ENCODE results near the gene ABCG1.

Gene ABCG1

DNA sequence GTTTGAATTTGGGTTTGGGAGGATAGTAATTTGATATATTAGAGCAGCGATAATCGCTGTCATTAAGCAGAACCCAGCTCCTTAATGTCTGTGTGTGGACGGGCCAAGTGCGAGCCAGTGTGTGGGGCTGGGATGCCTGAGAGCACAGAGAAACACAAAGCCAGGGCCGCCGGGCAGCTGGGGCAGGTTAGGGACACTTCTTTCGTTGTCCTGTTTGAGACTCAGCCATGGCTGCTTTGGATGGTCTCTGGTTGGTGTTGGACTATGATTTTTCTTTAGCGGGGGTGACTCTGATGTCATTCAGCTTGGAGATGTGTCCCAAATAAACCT is 33.4 kb downstream of the ABCG1 start:
- DNase-seq (ENCODE audit: low read depth), result no peak
- TF ChIP-seq CTCF (IDR thresholded peaks at IDR 0.05; ENCODE audit: insufficient read depth, low read depth, low read length, missing control alignments), result no peak
- H3K4me3 ChIP-seq (ENCODE audit: low read length), result no peak overlapping the region

GRCh38 chr21:42252778-42253340 is 33.9 kb downstream of the ABCG1 start:
- TF ChIP-seq CTCF (IDR thresholded peaks at IDR 0.05; ENCODE audit: insufficient read depth, low read depth, low read length, missing control alignments), result no peak
- no peak overlapping the region for H3K4me3 ChIP-seq (ENCODE audit: low read length)
- DNase-seq (ENCODE audit: low read depth), result no peak

DNA sequence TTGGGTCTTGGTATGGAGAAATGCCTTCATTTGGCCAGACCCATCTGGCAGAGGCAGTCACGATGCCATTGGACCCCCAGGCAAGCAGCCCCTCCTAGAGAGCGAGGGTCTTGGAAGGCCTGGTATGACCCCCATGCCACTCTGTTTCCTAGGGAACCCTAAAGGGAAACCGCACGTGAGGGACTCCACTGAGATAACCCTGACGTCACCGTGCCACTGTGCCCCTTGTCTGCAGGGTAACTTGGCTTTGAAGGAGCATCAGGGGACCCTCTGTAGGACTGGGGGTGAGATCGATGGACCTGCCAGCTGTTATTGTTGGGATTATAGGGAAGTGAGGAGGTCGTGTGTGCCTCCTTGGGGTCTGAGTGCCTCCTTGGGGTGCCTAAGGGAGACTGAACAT is 34.5 kb downstream of the ABCG1 start:
- no peak for TF ChIP-seq CTCF (IDR thresholded peaks at IDR 0.05; ENCODE audit: insufficient read depth, low read depth, low read length, missing control alignments)
- no peak overlapping the region for H3K4me3 ChIP-seq (ENCODE audit: low read length)
- DNase-seq (ENCODE audit: low read depth), result no peak

GRCh38 chr21:42254083-42254482 is 35.1 kb downstream of the ABCG1 start:
- TF ChIP-seq CTCF (IDR thresholded peaks at IDR 0.05; ENCODE audit: insufficient read depth, low read depth, low read length, missing control alignments), result no peak
- no peak overlapping the region for H3K4me3 ChIP-seq (ENCODE audit: low read length)
- no peak for DNase-seq (ENCODE audit: low read depth)

- no peak overlapping the region for H3K4me3 ChIP-seq (ENCODE audit: low read length)
- no peak for TF ChIP-seq CTCF (IDR thresholded peaks at IDR 0.05; ENCODE audit: insufficient read depth, low read depth, low read length, missing control alignments)
- no peak for DNase-seq (ENCODE audit: low read depth)
These were observed 36.0 kb downstream of the ABCG1 start for GRCh38 chr21:42254651-42255601.

DNA sequence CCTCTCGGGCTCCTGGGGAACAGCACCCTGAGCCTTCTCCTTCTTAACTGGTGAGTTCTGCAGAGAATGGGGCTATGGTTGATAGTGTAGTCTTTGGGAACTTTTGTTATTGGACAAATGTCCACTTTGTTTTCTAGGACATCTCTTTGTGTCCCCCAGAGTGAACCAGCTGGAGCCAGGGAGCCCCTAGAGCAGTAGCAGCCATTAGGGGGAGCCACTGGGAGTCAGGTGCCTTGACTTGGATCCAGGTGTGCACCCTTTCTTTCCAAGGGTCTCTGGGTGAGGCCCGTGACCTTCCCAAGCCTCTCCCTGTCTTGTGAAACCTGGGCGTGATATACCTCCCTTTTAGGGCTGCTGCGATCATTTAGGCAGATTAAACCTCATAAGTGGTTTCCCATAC is 36.9 kb downstream of the ABCG1 start:
- TF ChIP-seq CTCF (IDR thresholded peaks at IDR 0.05; ENCODE audit: insufficient read depth, low read depth, low read length, missing control alignments), result no peak
- DNase-seq (ENCODE audit: low read depth), result no peak
- H3K4me3 ChIP-seq (ENCODE audit: low read length), result no peak overlapping the region

Data from epithelial cell of esophagus (primary cell).